ENCODE results near the gene UBE2D3. TPM values are rescaled to one million over a fixed set of nuclear protein-coding genes. Genes with fewer than 3 reads are reported as not detected.

The UBE2D3 gene
- total and polyA plus RNA-seq, 2 donors from 2014 or later: 173 to 262 TPM

- DNase-seq (no peak), FAIRE-seq (no peak)
- TF ChIP-seq, protein P1, sequence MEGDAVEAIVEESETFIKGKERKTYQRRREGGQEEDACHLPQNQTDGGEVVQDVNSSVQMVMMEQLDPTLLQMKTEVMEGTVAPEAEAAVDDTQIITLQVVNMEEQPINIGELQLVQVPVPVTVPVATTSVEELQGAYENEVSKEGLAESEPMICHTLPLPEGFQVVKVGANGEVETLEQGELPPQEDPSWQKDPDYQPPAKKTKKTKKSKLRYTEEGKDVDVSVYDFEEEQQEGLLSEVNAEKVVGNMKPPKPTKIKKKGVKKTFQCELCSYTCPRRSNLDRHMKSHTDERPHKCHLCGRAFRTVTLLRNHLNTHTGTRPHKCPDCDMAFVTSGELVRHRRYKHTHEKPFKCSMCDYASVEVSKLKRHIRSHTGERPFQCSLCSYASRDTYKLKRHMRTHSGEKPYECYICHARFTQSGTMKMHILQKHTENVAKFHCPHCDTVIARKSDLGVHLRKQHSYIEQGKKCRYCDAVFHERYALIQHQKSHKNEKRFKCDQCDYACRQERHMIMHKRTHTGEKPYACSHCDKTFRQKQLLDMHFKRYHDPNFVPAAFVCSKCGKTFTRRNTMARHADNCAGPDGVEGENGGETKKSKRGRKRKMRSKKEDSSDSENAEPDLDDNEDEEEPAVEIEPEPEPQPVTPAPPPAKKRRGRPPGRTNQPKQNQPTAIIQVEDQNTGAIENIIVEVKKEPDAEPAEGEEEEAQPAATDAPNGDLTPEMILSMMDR (IDR thresholded peaks at IDR 0.05; ENCODE audit: borderline replicate concordance, extremely low read depth, insufficient read depth): no peak
- Histone ChIP-seq H3K9ac (ENCODE audit: low read length in 3 of 3) (no peak overlapping the region), H3K27me3 (ENCODE audit: control insufficient read depth, insufficient read depth, low read length) (no peaks in the 10 kb centered on the region), H3K4me1 (ENCODE audit: control insufficient read depth in 2 of 3, insufficient read depth in 2 of 3, low read depth in 1 of 3, low read length in 3 of 3) (no peaks in the 10 kb centered on the region), H3K4me3 (ENCODE audit: low read length in 3 of 3) (no peak overlapping the region), H3K27ac (ENCODE audit: low read depth in 2 of 2, low read length in 2 of 2) (no peak overlapping the region), H3K36me3 (ENCODE audit: control insufficient read depth in 2 of 3, insufficient read depth in 3 of 3, low read length in 3 of 3) (no peaks in the 10 kb centered on the region), H3K9me3 (ENCODE audit: control insufficient read depth in 2 of 3, insufficient read depth in 1 of 3, low read length in 3 of 3) (no peaks in the 10 kb centered on the region)
- intact Hi-C loops (cut with DNase I): no loop called here
Measured at GRCh38 chr4:102842367-102842766, 15.0 kb upstream of the UBE2D3 start.

DNA sequence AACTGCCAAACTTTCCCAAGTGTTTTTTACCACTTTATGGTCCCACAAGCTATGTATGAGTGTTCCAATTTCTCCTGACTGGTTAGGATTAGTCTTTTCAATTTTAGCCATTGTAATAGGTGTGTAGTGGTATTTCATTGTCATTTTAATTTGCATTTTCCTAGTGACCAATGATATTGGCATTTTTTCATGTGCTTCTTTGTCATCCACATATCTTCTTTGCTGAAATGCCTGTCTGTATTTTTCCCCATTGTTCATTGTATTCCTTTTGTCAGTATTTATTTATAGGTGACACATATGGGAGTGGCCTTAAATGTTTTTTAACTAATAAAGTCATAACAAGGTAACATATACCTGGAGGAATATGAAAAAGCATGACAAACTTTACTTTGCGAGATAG, 9.2 kb upstream of the UBE2D3 start:
- Histone ChIP-seq H3K4me1 (ENCODE audit: control insufficient read depth in 2 of 3, insufficient read depth in 2 of 3, low read depth in 1 of 3, low read length in 3 of 3) (no peaks in the 10 kb centered on the region), H3K36me3 (ENCODE audit: control insufficient read depth in 2 of 3, insufficient read depth in 3 of 3, low read length in 3 of 3) (no peaks in the 10 kb centered on the region), H3K27ac (ENCODE audit: low read depth in 2 of 2, low read length in 2 of 2) (no peak overlapping the region), H3K27me3 (ENCODE audit: control insufficient read depth, insufficient read depth, low read length) (no peaks in the 10 kb centered on the region), H3K9ac (ENCODE audit: low read length in 3 of 3) (no peak overlapping the region), H3K9me3 (ENCODE audit: control insufficient read depth in 2 of 3, insufficient read depth in 1 of 3, low read length in 3 of 3) (no peaks in the 10 kb centered on the region), H3K4me3 (ENCODE audit: low read length in 3 of 3) (no peak overlapping the region)
- intact Hi-C loops (cut with DNase I): no loop called here
- DNase-seq (no peak), FAIRE-seq (no peak)
- TF ChIP-seq, protein P1 (IDR thresholded peaks at IDR 0.05; ENCODE audit: borderline replicate concordance, extremely low read depth, insufficient read depth): no peak

DNA sequence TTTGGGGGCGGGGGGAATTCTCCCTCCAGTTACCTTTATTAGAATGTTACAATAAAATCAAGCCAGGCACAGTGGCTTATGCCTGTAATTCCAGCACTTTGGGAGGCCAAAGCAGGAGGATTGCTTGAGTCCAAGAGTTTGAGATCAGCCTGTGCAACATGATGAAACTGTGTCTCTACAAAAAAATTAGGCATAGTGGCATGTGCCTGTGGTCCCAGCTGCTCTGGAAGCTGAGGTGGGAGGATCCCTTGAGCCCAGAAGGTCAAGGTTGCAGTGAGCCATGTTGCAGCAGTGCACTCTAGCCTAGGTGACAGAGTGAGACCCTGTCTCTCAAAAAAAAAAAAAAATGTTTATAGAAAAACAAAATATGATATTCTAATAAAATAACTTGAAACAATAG, 5.3 kb upstream of the UBE2D3 start:
- Histone ChIP-seq H3K4me3 (ENCODE audit: low read length in 3 of 3) (no peak overlapping the region), H3K27ac (ENCODE audit: low read depth in 2 of 2, low read length in 2 of 2) (no peak overlapping the region), H3K36me3 (ENCODE audit: control insufficient read depth in 2 of 3, insufficient read depth in 3 of 3, low read length in 3 of 3) (no peaks in the 10 kb centered on the region), H3K4me1 (ENCODE audit: control insufficient read depth in 2 of 3, insufficient read depth in 2 of 3, low read depth in 1 of 3, low read length in 3 of 3) (peaks cover 0 to 8% (median 0%) of the 10 kb centered on the region in 3 donors), H3K9ac (ENCODE audit: low read length in 3 of 3) (no peak overlapping the region), H3K9me3 (ENCODE audit: control insufficient read depth in 2 of 3, insufficient read depth in 1 of 3, low read length in 3 of 3) (no peaks in the 10 kb centered on the region), H3K27me3 (ENCODE audit: control insufficient read depth, insufficient read depth, low read length) (no peaks in the 10 kb centered on the region)
- TF ChIP-seq, protein P1 (IDR thresholded peaks at IDR 0.05; ENCODE audit: borderline replicate concordance, extremely low read depth, insufficient read depth): no peak
- DNase-seq (no peak), FAIRE-seq (no peak)
- intact Hi-C loops (cut with DNase I): no loop called here

DNA sequence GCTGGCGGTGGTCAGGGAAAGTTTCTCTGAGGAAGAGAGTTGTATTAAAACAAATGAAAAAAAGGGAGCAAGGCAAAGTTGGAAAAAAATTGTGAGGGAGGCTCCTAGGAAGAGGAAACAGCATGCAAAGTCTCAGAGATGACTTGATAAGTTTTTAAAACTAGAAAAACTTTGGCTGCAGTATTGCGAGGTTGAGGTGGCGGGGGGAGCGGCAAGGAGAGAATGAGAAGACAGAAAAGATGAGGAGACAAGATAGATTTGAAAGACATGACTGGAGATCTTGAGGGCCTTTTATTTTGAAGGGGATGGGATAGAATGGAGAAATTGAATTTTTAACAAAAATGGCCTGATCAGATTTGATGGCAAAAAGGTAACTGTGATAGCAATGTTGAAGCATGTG, 4.8 kb upstream of the UBE2D3 start:
- peaks cover 0 to 8% (median 0%) of the 10 kb centered on the region in 3 donors for H3K4me1 ChIP-seq (ENCODE audit: control insufficient read depth in 2 of 3, insufficient read depth in 2 of 3, low read depth in 1 of 3, low read length in 3 of 3)
- intact Hi-C loops (cut with DNase I): no loop called here
- H3K9me3 ChIP-seq (ENCODE audit: control insufficient read depth in 2 of 3, insufficient read depth in 1 of 3, low read length in 3 of 3): no peaks in the 10 kb centered on the region
- FAIRE-seq (no peak), DNase-seq (no peak)
- TF ChIP-seq, protein P1 (IDR thresholded peaks at IDR 0.05; ENCODE audit: borderline replicate concordance, extremely low read depth, insufficient read depth): no peak
- no peak overlapping the region for H3K27ac ChIP-seq (ENCODE audit: low read depth in 2 of 2, low read length in 2 of 2)
- H3K9ac ChIP-seq (ENCODE audit: low read length in 3 of 3): no peak overlapping the region
- H3K4me3 ChIP-seq (ENCODE audit: low read length in 3 of 3): no peak overlapping the region
- no peaks in the 10 kb centered on the region for H3K27me3 ChIP-seq (ENCODE audit: control insufficient read depth, insufficient read depth, low read length)
- no peaks in the 10 kb centered on the region for H3K36me3 ChIP-seq (ENCODE audit: control insufficient read depth in 2 of 3, insufficient read depth in 3 of 3, low read length in 3 of 3)

Data from kidney (tissue), 14 donors.